Stimulated activated CD4-positive, alpha-beta T cell treated with anti-CD3 and anti-CD28 coated beads, Interleukin-1b, Interleukin-23, amount 100 ng/mL, for 48 hours (primary cell): ENCODE results near the gene GRAMD2B.
"Not testable (repeated sequence)": the region's sequence is repeated elsewhere in the genome, so short reads cannot be mapped to it uniquely, and the experiment has no call there.

Source experiments
- DNase-seq: peaks from one replicate; pipeline ENCODE4 v3.0.0-alpha.2; 2020

Gene GRAMD2B

DNA sequence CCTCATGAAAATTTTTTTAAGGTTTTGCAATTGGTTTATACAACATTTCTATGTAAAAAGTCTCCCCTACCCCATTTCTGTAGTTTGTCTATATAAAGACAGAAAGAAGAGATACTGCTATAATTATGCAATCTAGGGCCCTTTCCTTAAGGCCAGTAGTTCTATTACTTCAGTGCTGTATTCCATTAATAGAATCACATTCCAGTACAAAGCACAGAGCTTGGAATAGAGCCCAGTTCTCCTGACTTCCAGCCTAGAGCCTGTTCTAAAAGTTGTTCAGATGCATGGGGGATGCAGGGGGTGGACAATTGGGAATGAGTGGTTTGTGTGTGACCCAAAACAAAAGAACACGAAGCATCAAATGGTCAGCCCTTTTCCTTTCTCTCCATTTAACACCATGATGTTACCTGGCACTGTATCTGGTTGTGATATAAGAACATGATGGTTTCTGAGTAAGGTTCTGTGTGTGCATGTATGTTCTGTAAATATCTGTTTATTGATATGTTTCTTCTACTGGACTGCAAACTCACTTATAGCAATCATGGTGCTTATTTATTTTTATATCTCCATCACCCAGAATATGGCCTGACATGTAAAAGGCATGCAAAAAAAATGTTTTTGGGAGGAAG lies 8.2 kb upstream of the GRAMD2B start:
- DNase-seq: no peak

DNA sequence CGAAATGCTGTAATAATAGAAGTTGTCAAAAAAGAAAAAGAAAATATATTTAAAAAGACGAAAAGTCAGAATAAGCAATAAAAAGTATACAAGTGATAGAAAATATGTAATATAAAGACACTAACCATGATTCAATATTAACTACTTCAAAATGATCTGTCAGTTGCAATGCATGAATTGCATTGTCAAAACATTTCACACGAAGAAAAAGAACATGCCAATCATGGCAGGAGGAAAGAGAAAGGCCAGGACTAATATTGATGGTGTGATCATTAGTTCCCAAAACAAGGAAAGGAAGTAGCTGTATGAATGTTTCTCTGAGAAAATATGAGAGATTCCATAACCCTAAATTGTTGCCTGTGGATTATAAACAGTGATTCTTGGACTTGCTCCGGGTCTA lies 7.4 kb upstream of the GRAMD2B start:
- DNase-seq: no peak

DNA sequence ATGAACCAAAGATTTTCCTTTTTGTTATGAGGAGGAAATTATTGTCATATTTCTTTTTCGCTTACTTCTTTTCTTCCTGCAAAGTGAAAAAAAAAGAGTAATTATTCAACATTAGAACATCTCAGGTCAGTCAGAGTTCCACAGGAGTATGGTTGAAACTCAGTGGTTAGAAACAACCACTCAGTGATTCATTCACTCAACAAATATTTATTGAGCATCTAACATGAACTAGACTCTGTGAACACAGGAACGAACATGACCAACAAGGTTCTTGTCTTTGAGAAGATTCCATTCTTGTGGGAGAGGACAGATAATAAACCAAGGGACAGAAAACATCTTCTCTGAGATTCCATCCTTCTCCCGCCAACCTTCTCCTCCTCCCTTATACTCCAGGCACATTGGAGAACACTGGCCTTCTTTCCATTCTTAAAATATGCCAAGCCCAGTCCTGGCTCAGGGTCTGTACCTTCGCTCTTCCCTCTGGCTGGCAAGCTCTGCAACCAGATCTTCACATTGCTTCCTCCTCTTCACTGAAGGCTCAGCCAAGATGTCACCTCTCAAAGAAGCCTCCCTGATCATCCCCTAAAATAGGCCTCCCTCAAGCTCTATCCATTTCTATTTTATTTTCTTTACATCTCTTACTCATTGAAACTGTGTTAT lies 6.8 kb upstream of the GRAMD2B start:
- no peak for DNase-seq

DNA sequence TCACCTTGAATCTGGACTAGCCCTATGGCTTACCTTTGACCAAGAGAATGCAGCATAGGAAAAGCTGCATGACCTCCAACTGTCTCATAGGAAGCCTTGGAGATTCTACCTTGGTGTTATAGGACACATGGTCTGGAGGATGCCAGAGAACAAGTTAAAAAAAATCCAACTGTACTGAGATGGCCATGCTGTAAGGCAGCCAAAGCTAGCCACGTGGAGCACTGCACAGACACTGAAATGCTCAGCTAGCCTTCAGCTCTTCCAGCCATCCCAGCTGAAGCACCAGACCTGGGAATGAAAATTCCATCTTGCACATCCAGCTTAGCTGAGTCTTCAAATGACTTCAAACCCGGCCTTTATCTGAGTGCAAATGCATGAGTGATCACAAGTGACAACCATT lies 6.0 kb upstream of the GRAMD2B start:
- no peak for DNase-seq

DNA sequence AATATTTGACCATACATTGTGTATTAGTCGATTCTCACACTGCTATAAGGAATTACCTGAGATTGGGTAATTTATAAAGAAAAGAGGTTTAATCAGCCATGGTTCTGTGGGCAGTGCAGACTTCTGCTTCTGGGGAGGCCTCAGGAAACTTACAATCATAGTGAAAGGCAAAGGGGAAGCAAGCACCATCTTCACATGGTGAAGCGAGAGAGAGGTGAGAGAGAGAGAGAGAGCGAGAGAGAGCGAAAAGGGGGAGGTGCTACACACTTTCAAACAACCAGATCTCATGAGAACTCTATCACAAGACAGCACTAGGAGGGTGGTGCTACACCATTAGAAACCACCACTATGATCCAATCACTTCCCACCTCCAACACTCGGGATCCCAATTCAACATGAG lies 4.1 kb upstream of the GRAMD2B start:
- DNase-seq: no peak

DNA sequence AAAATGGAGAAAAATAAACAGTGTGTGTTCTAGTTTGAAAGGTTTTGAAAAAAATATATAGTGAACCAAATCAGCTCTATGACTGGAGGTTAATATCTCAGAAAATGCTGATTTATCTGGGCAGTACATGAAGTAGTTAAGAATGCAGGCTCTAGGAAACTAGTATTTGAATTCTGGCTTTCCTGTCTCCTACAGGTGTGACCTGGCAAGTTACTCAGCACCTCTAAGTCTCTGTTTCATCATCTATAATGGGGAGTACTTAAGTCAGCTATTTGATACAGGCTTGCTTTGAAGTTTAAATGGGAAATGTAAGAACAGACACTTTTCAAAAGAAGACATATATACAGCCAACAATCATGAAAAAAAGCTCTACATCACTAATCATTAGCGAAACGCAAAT lies 5.2 kb downstream of the GRAMD2B start:
- no peak for DNase-seq

DNA sequence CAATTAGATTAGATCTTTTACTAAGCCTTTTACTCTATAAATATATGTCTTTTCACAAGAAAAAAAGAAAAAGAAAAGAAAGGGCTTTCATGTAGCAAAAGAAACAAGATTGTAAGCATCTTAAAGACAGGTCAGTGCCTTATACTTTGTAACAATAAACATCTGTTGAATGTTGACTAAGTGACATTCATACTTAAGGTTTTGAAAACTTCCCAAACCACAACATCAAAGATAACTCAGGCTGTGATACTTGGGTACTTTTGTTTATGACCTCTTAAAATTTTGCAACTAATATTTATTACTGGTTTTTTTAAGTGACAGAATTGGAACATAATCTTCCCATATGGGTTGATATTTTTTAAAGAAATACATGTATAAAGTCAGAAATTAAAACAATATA lies 7.4 kb downstream of the GRAMD2B start:
- no peak for DNase-seq

DNA sequence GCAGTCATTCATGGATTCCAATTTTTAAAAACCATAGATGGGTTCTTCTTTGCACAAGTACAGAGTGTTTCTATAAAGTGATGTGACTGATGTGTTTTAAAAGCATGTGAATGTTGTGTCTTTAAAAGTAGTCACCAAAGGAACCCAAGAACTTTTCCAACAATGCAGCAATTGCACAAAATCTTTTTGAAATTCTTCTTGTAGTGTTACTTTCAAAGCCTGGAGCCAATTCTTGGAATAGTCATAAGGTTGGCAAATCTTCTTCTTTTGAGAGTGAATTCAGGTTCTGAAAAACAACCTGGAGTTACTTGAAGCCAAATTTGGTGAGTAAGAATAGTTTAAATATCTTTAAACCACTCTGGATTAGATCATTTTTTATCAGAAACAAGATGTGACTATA lies 10.5 kb downstream of the GRAMD2B start:
- no peak for DNase-seq

DNA sequence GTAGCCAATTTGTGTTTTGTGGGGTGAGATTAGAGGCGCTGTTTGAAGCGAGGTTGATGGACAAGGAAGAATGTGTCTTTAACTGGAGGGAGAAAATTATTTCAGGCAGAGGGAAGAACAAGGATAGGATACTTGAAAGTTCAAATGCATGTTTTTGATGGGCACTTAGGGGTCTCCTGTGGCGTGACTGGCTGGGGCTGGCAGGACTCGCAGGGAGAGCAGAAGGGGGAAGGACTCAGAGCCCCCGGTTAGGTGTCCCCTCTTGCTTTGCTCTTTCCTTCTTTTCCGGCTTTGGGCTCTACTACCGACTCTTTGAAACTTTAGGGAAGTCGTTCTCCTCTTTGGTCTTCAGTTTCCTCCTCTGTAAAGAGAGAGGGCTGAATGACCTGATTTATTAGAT lies 12.1 kb downstream of the GRAMD2B start:
- no peak for DNase-seq

DNA sequence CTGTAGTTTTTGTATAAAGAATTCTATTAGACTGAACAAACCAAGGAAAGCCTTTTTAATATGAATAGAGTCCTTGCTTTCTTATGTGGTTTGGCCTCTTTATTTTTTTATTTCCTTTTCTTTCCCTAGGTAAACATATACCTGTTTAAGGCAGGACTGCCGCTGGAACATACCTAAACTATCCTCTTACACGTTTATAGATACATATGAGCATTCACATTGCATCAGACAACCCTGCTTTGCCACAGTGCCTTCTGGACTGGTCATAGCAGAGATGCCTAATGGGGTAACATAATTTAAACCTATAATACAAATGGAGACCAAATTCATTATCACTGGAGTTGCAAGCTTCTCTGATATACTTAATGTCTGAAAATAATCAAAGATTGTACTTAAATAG lies 12.5 kb downstream of the GRAMD2B start:
- DNase-seq: no peak

DNA sequence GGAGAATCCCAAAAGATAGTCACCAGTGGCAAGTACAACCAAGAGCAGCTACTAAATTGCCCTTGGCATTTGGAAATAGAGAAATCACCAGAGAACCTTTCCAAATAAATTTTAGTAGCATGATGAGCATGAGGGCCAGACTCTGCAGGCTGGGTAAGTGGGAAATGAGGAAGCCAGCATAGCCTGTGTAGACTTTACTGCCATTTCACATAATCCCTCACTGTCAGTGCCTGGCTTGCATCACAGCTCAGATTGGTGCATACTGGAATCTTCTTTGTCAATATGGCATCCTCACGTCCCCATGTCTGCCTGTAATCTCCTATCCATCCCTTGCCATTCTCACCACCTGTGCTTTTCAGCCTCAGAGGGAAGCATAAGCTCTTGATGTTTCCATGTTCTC lies 14.5 kb downstream of the GRAMD2B start:
- DNase-seq: no peak

DNA sequence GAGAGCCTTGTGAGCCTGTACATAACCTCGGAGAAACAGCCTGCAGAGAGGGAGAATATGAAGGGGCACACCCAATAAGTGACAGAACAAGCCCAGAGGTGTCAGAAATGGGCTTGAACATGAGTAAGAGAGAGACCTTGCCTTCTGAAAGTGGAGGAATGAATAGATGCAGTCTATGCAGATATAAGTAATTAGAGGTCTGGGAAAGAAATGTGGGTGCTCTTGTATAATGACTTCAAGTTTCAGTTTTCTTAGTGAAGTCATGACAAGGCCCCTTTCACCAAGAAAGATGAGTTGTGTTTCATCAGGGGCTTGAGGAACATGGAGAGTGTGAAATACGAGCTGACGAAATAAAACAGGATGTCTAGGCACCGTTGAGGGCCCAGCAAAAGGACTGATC lies 15.1 kb downstream of the GRAMD2B start:
- DNase-seq: no peak

DNA sequence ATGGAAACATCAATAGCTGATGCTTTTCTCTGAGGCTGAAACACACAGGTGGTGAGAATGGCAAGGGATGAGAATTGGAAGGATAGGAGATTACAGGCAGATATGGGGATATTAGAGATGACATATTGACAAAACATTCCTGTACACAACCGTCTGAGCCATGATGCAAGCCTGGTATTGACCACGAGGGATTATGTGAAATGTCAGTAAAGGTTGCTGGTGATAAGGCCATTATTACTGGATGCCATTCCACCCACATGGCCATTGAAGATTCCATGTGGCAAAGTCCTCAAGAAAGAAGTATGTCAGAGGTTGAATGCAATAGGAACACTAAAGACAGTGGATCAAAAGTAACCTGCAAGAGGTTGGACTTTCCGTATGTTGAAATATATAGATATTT lies 15.7 kb downstream of the GRAMD2B start:
- DNase-seq: no peak

DNA sequence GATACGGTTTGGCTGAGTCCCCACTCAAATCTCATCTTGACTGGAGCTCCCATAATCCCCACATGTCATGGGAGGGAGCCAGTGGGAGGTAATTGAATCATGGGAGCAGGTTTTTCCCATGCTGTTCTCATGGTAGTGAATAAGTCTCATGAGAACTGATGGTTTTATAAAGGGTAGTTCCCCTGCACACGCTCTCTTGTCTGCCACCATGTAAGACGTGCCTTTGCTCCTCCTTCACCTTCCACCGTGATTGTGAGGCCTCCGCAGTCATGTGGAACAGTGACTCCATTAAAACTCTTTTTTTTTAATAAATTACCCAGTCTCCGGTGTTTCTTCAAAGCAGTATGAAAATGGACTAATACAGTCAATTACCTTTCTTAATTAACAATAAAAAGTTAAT lies 16.5 kb downstream of the GRAMD2B start:
- DNase-seq: not testable (repeated sequence)

DNA sequence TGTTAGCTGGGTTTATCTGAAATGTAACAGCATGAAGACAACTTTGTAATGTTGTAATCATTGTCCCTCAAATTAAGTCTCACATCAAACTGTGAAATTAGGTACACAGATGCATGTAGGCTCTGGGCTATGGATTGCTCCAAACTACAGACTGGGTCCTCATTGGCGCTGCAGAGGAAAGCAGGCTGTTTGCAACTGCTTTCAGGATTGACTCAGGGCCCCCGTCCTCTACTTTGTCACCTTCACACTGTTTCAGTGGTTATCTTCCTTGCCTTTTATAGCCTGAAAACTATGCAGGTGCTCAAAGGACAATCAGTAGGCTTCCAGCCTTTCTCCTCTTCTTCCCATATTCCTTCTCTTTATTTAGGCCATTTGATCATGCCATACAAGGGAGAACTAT lies 18.0 kb downstream of the GRAMD2B start:
- DNase-seq: no peak

DNA sequence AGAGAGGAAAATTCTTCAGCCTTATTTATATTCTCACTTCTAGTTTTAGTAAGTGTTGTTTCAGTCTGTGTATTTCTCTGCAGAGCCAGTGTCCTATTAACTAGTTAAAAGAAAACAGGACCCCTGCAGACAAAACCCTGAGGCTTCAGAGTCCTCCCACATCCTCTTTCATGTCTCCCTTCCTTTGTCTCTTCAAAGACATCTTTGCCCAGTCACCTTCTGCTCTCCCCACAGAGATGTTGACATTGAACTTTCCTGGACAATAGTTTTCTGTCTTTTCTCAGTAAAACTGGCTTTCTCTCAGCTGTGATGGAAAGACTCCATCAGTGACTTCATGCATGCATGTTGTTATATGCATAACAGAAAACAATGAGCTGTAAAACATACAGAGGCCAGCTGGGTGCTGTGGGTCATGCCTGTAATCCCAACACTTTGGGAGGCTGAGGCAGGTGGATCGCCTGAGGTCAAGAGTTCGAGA lies 20.2 kb downstream of the GRAMD2B start:
- no peak for DNase-seq

DNA sequence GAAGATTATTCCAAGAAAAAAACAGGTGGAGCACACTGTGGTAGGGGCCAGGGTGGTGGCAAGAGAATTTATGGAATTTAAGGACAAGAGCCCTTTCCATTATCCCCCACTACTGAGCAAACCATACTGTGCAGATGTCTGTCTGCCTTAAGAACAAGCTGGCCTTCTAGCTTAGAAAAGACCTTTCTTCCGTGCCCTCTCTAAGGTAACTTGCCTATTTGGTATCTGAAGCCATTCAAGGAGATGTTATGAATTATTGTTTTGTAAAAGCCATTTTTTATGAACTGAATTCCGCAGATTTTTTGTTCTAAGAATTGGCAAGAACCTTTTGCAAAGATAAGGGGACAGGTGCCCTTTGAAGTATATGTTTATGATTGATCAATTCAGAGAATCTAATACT lies 20.9 kb downstream of the GRAMD2B start:
- no peak for DNase-seq

DNA sequence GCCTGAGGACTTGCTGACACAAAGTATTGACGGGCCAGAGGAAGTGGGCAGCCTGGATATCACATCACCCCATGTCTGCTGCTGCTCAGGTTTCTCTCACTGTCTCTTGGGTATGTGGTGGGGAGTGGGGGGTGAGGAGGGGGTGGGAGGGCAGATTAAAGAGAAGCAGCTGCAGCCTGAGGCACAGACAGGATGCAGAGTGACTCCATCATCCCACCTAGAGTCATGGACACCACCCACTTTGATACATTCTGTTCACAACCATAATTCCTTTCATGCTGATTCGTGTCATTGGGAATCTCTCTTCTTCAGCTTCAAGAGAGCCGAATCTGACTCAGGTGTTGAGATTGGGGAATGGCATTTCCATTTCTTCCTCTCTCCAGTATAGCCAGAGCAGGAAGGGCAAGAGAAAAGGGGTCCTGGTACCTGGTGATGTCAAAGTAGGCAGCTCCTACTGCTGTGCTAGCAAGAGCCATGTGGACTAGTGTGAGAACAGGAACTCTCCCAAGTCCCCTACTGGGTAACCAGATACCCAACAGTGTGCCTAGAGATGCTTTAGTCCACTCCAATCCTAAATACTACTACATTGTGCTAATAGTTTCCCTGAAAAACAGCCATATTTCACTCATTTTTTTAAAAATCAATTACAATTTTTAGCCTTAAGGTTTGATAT lies 22.4 kb downstream of the GRAMD2B start:
- DNase-seq: no peak

DNA sequence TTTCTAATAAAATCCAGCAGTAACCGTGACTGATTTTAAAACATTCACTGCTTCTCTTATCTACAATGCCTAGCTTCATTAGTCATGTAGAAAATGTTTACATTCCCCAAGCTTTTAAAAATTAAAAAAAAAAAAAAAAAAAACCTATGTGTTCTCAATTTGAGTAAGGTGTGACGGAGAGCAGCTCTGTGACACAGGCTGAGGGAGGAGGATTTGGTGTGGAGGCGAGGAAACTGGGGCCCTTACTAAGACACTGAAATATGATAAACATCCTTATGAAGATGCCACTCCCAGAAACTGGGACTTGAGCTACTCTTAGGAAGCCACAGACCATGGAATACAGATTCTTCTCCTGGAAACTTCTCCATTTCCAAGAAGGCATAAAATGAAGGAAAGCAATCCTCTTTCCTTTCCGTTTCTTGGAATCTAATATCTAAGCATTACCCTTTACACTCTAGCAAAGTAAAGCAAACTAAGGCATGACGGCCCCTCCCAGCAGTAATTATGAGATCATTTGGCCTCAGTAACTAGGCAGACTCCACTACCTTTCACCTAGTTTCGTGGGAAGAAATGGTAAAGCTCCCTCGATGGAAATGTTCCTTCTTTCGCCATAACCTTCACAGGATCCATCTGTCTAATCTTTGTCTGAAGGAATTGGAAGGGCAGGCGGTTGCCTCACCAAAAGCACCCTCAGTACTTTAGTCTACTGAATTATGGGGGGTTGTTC lies 23.5 kb downstream of the GRAMD2B start:
- peak; percentile 80 for DNase-seq

DNA sequence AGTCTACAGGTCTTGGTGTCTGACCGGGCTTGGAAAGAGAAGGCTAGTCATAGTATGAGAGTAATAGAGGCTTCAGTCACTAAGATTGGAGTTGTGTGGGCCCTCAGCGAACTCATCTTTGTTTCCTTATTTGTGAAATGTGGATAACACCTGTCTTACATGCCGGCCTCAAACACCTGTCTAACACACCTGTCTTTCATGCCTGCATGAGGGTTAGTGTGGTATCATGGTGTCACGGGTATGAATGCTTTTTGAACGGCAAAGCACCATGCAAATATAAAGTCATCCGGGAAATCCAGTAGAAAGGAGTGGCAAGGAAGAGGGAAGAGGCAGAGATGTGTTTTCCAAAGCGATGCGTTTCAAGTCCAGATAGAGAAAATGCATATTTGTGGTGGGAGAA lies 25.5 kb downstream of the GRAMD2B start:
- no peak for DNase-seq

DNA sequence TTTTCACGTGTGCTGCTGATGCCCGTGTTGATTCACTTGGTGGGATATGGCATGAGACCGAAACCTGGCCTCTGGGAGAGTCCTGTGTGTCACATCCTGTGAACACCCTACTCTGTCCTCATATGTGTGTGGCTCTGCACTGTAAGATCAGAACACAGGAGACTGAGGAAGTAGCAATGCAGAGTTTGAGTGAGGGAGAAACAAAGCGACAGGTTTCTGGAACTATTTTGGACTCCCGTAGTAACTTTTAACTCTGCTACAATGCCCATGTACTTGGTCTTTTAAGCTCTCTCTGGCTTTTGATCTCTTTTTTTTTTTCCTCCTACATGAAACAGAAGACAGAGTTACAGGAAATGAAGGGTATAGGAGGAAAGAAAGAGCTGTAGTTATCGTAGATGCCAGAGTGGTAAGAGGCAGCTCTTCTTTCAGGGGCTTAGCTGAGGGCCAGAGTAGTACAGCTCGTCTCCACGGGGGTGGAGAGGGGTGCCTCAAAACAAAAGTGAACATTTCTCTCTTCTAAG lies 26.6 kb downstream of the GRAMD2B start:
- peak; percentile 82 for DNase-seq

DNA sequence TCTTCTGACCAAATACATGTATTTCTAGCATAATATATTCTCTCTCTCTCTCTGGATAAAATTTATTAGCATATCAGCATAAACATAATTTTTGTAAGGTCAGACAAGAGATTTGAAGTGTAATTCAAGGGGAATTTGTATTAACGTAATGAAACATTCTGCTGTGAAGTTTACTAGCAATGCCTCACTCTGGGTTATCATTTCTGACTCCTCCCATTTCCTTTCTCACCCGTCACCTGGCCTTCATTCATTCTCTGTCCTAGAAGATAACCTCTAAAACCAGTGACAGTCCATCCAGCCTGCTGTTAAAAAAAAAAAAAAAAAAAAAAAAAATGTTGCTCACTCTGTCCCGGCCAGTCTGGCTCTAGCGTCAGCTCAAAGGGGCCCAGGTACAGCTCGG lies 27.1 kb downstream of the GRAMD2B start:
- DNase-seq: no peak

DNA sequence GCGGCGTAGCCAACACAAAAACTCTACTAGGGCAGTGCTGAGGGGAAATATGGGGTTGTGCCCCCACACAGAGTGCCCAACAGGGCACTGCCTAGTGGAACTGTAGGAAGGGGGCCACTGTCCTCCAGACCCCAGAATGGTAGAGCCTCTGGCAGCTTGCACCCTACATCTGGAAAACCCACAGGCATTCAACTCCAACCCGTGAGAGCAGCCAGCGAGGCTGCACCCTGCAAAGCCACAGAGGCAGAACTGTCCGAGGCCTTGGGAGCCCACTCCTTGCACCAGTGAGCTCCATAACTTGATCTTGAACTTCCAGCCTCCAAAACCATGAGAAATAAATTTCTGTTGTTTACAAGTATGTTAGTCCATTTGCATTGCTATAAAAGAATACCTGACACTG lies 27.7 kb downstream of the GRAMD2B start:
- no peak for DNase-seq

DNA sequence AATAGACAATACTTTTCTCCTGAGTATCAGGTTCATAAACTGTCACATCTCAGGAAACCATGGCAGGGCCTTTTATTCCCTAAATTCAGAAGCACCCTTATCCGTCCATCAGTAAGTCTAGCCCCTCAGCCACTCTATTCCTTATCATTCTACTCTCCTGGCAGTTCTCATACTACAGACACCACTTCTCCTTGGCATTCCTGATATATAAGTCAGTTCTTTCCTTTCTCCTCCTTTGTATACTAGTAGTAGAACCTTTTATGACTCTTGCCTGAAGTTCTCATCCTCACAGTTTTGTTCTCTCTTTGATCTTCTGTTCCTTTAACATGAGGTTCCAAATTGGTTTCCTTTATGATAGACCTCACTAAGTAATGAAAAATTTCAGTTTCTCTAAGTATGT lies 29.3 kb downstream of the GRAMD2B start:
- DNase-seq: no peak
